ENCODE data around the gene PHF1. TPM values are rescaled to one million over a fixed set of nuclear protein-coding genes. Genes with fewer than 3 reads are reported as not detected.

The PHF1 gene
- total and polyA plus RNA-seq, 2 of the 13 experiments (the other 11 are each of a cell fraction or from before 2014, with no cell fraction given): 25.4 to 61.9 TPM

DNA sequence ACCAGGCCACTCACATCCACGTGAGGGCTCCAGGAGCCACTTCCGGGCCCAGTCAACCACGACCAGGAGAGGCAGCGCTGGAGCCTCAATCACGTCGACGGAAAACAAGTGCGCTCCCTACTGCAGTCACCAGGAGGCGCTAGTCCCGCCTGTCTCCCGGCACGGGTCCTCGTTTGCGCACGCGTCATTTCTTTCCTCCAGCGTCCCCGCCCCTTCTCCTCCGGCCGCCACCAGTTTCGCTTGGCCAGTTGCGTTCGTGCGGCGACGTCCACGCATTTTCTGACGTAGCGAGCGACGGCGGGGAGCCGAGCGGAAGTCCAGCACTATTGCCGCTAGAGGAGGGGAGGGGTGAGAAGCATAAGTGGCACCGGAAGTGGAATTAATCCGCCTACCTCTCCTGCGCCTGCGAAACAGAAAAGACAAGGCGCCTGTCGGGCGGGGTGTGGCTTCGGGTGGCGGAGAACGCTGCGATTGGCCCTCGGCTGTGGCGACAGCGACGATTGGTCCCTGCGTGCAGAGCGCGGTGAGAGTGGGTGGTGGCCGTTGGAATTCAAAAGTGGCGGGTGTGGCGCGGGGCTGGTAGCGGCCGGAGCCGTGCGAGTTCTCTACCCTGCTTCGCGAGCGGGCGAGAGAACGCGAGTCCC is 19.4 kb upstream of the PHF1 start, which contains the start of gene KIFC1 (continued):
- TF ChIP-seq, protein P1, sequence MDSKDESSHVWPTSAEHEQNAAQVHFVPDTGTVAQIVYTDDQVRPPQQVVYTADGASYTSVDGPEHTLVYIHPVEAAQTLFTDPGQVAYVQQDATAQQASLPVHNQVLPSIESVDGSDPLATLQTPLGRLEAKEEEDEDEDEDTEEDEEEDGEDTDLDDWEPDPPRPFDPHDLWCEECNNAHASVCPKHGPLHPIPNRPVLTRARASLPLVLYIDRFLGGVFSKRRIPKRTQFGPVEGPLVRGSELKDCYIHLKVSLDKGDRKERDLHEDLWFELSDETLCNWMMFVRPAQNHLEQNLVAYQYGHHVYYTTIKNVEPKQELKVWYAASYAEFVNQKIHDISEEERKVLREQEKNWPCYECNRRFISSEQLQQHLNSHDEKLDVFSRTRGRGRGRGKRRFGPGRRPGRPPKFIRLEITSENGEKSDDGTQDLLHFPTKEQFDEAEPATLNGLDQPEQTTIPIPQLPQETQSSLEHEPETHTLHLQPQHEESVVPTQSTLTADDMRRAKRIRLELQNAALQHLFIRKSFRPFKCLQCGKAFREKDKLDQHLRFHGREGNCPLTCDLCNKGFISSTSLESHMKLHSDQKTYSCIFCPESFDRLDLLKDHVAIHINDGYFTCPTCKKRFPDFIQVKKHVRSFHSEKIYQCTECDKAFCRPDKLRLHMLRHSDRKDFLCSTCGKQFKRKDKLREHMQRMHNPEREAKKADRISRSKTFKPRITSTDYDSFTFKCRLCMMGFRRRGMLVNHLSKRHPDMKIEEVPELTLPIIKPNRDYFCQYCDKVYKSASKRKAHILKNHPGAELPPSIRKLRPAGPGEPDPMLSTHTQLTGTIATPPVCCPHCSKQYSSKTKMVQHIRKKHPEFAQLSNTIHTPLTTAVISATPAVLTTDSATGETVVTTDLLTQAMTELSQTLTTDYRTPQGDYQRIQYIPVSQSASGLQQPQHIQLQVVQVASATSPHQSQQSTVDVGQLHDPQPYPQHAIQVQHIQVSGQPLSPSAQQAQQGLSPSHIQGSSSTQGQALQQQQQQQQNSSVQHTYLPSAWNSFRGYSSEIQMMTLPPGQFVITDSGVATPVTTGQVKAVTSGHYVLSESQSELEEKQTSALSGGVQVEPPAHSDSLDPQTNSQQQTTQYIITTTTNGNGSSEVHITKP (CRISPR knock-in tag; IDR thresholded peaks at IDR 0.05; ENCODE audit: low read depth): peak; percentile 81
- TF ChIP-seq SRSF9 (IDR thresholded peaks at IDR 0.05; ENCODE audit: borderline replicate concordance, insufficient read depth, low read depth, low read length, poor library complexity, severe bottlenecking) (no peak), ZNF333 (CRISPR knock-in tag; IDR thresholded peaks at IDR 0.05; ENCODE audit: borderline replicate concordance) (0 out of 2 replicates have a peak, but pooled peaks have one; percentile 10), ZNF709 (CRISPR knock-in tag; IDR thresholded peaks at IDR 0.05) (peak; percentile 93; the same call in 1 of the 2 replicates), TEAD3 (CRISPR knock-in tag; optimal IDR thresholded peaks at IDR 0.05; ENCODE audit: borderline replicate concordance) (peak; percentile 74), HDAC2 (CRISPR knock-in tag; IDR thresholded peaks at IDR 0.05) (peak; percentile 77), U2AF2 (IDR thresholded peaks at IDR 0.05; ENCODE audit: low read depth, low read length) (no peak), TFDP2 (CRISPR knock-in tag; IDR thresholded peaks at IDR 0.05) (peak; percentile 99), FOXA1 (IDR thresholded peaks at IDR 0.05) (no peak), FOXA1 (CRISPR knock-in tag; IDR thresholded peaks at IDR 0.05) (peak; percentile 52), USF2 (IDR thresholded peaks at IDR 0.05; ENCODE audit: low read depth, low read length) (0 out of 2 replicates have a peak, but pooled peaks have one; percentile 61), USF2 (CRISPR knock-in tag; IDR thresholded peaks at IDR 0.05; ENCODE audit: borderline replicate concordance) (peak; percentile 76), ASH2L (IDR thresholded peaks at IDR 0.05; ENCODE audit: insufficient read length, low read depth, low read length) (peak; percentile 96), GTF2F1 (IDR thresholded peaks at IDR 0.05; ENCODE audit: low read length) (no peak)
- TF ChIP-seq, protein P2, sequence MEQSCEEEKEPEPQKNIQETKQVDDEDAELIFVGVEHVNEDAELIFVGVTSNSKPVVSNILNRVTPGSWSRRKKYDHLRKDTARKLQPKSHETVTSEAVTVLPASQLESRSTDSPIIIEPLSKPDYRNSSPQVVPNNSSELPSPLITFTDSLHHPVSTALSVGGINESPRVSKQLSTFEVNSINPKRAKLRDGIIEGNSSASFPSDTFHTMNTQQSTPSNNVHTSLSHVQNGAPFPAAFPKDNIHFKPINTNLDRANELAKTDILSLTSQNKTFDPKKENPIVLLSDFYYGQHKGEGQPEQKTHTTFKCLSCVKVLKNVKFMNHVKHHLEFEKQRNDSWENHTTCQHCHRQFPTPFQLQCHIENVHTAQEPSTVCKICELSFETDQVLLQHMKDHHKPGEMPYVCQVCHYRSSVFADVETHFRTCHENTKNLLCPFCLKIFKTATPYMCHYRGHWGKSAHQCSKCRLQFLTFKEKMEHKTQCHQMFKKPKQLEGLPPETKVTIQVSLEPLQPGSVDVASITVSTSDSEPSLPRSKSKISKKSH (CRISPR knock-in tag; IDR thresholded peaks at IDR 0.05; ENCODE audit: borderline replicate concordance): peak; percentile 85
- TF ChIP-seq, protein P3, sequence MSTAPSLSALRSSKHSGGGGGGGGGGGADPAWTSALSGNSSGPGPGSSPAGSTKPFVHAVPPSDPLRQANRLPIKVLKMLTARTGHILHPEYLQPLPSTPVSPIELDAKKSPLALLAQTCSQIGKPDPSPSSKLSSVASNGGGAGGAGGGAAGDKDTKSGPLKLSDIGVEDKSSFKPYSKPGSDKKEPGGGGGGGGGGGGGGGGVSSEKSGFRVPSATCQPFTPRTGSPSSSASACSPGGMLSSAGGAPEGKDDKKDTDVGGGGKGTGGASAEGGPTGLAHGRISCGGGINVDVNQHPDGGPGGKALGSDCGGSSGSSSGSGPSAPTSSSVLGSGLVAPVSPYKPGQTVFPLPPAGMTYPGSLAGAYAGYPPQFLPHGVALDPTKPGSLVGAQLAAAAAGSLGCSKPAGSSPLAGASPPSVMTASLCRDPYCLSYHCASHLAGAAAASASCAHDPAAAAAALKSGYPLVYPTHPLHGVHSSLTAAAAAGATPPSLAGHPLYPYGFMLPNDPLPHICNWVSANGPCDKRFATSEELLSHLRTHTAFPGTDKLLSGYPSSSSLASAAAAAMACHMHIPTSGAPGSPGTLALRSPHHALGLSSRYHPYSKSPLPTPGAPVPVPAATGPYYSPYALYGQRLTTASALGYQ (CRISPR knock-in tag; IDR thresholded peaks at IDR 0.05): peak; percentile 56; the same call in 1 of the 2 replicates
- TF ChIP-seq, protein P4, sequence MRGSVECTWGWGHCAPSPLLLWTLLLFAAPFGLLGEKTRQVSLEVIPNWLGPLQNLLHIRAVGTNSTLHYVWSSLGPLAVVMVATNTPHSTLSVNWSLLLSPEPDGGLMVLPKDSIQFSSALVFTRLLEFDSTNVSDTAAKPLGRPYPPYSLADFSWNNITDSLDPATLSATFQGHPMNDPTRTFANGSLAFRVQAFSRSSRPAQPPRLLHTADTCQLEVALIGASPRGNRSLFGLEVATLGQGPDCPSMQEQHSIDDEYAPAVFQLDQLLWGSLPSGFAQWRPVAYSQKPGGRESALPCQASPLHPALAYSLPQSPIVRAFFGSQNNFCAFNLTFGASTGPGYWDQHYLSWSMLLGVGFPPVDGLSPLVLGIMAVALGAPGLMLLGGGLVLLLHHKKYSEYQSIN (CRISPR knock-in tag; IDR thresholded peaks at IDR 0.05; ENCODE audit: borderline replicate concordance): no peak
